H1 (cell line): Measurements from ENCODE around the gene SMS. TPM values are rescaled to one million over a fixed set of nuclear protein-coding genes. Genes with fewer than 3 reads are reported as not detected.

Experiments
- CTCF ChIA-PET: fragments of 300-600 bp; sonication (Branson Sonifier 250); formaldehyde crosslinking; loops from one replicate; lab custom pipeline; 2021; ENCODE audit not compliant: partially characterized antibody; lab: Charles Lee
- POLR2A ChIA-PET: fragments of 300-600 bp; sonication (Branson Sonifier 250); formaldehyde crosslinking; loops from one replicate; lab custom pipeline; 2021; ENCODE audit warnings: inconsistent platforms; ENCODE audit not compliant: partially characterized antibody; lab: Charles Lee
- DNase-seq, 2 experiments: peaks; one replicate each; pipeline versions ENCODE4 v3.0.0 to v3.0.0-alpha.2; 2010 to 2022; ENCODE audit warnings: low spot score in 2 of 2, low read depth in 1 of 2, mixed read lengths in 1 of 2
- FAIRE-seq: peaks from 2 replicates; lab custom pipeline; 2011; peaks lifted over from hg19 to GRCh38; lab: Jason Lieb, UNC
- H2AFZ ChIP-seq: 2 replicates; pipeline ENCODE4 v1.8.1; 2012; ENCODE audit warnings: low read length, inconsistent platforms
- H2AK5ac ChIP-seq: 2 replicates; pipeline ENCODE4 v1.6.1; 2013; ENCODE audit warnings: low read depth, low read length
- H2BK120ac ChIP-seq: replicated peaks from 2 replicates; pipeline ENCODE3; 2013; ENCODE audit warnings: low read depth, low read length, inconsistent platforms
- H2BK12ac ChIP-seq: 2 replicates; pipeline ENCODE4 v1.6.1; 2013; ENCODE audit warnings: low read depth, low read length
- H2BK15ac ChIP-seq: 2 replicates; pipeline ENCODE4 v1.6.1; 2013; ENCODE audit warnings: low read length
- H2BK20ac ChIP-seq: 2 replicates; pipeline ENCODE4 v1.6.1; 2013; ENCODE audit warnings: low read length
- H2BK5ac ChIP-seq: 2 replicates; pipeline ENCODE4 v1.6.1; 2013; ENCODE audit warnings: low read depth, low read length
- H3K14ac ChIP-seq: 2 replicates; pipeline ENCODE4 v1.6.1; 2013; ENCODE audit warnings: inconsistent platforms; ENCODE audit not compliant: insufficient read length
- H3K18ac ChIP-seq: 2 replicates; pipeline ENCODE4 v1.6.1; 2013; ENCODE audit warnings: low read length; ENCODE audit errors: extremely low read depth
- H3K23ac ChIP-seq: 2 replicates; pipeline ENCODE4 v1.6.1; 2013; ENCODE audit warnings: inconsistent platforms; ENCODE audit not compliant: insufficient read length
- H3K23me2 ChIP-seq: 2 replicates; pipeline ENCODE4 v1.6.1; 2013; ENCODE audit warnings: low read depth, low read length
- H3K27ac ChIP-seq: 2 replicates; pipeline ENCODE4 v1.6.1; 2011; ENCODE audit warnings: low read depth, low read length, inconsistent platforms
- H3K27me3 ChIP-seq, 4 experiments: replicated peaks in 1 of 4; 1 replicate in 1 of 4; 2 replicates in 3 of 4; pipeline versions ENCODE4 v1.6.1 to v1.8.1; 2011 to 2013; ENCODE audit warnings: low read length in 3 of 4, mild to moderate bottlenecking in 3 of 4, inconsistent platforms in 2 of 4, mixed read lengths in 2 of 4, moderate library complexity in 1 of 4; ENCODE audit not compliant: control insufficient read depth in 3 of 4, insufficient read depth in 3 of 4; ENCODE audit errors: extremely low read depth in 1 of 4
- H3K36me3 ChIP-seq, 4 experiments: 2 replicates each; pipeline versions ENCODE4 v1.6.1 to v1.8.1; 2011 to 2013; ENCODE audit warnings: mild to moderate bottlenecking in 4 of 4, low read length in 3 of 4, moderate library complexity in 2 of 4, control low read depth in 1 of 4, inconsistent platforms in 1 of 4; ENCODE audit not compliant: insufficient read depth in 4 of 4, control insufficient read depth in 2 of 4
- H3K4ac ChIP-seq: replicated peaks from 2 replicates; pipeline ENCODE3; 2013; ENCODE audit warnings: low read length, low read depth, mixed read lengths, inconsistent platforms; ENCODE audit not compliant: insufficient read length
- H3K4me1 ChIP-seq, 4 experiments: replicated peaks in 1 of 4; 1 replicate in 1 of 4; 2 replicates in 3 of 4; pipeline versions ENCODE4 v1.6.1 to v1.8.1; 2011 to 2013; ENCODE audit warnings: low read length in 3 of 4, inconsistent platforms in 2 of 4, mixed read lengths in 1 of 4; ENCODE audit not compliant: insufficient read depth in 4 of 4, control insufficient read depth in 3 of 4
- H3K4me2 ChIP-seq, 2 experiments: 2 replicates each; pipeline versions ENCODE4 v1.6.1 to v1.8.1; 2011 to 2013; ENCODE audit warnings: low read depth in 2 of 2, low read length in 2 of 2, control low read depth in 1 of 2, inconsistent platforms in 1 of 2, mild to moderate bottlenecking in 1 of 2; ENCODE audit not compliant: insufficient read depth in 1 of 2
- H3K4me3 ChIP-seq, 4 experiments: fragments of 200-600, 300-600 bp in 1 of 4; sonication (generic), shearing (Covaris generic), sonication (Bioruptor Twin) in 1 of 4; 2 replicates each; pipeline versions ENCODE4 v1.5.1 to v1.8.1; 2011 to 2016; ENCODE audit warnings: low read length in 4 of 4, low read depth in 3 of 4, control low read depth in 2 of 4, inconsistent platforms in 2 of 4, mild to moderate bottlenecking in 2 of 4, mixed read lengths in 1 of 4, moderate library complexity in 1 of 4; ENCODE audit not compliant: insufficient read depth in 2 of 4; ENCODE audit errors: extremely low read depth in 1 of 4
- H3K56ac ChIP-seq: replicated peaks from 2 replicates; pipeline ENCODE3; 2013; ENCODE audit warnings: low read depth, mild to moderate bottlenecking, mixed read lengths, low read length, inconsistent platforms; ENCODE audit not compliant: insufficient read length
- H3K79me1 ChIP-seq: 2 replicates; pipeline ENCODE4 v1.6.1; 2013; ENCODE audit warnings: low read depth, low read length, control low read depth
- H3K79me2 ChIP-seq, 2 experiments: 2 replicates each; pipeline versions ENCODE4 v1.6.1 to v1.8.1; 2012 to 2013; ENCODE audit warnings: low read length in 2 of 2, mild to moderate bottlenecking in 2 of 2, inconsistent platforms in 1 of 2; ENCODE audit not compliant: insufficient read depth in 2 of 2, control insufficient read depth in 1 of 2
- H3K9ac ChIP-seq, 4 experiments: replicated peaks in 1 of 4; 1 replicate in 1 of 4; 2 replicates in 3 of 4; pipeline versions ENCODE4 v1.6.1 to v1.8.1; 2011 to 2013; ENCODE audit warnings: low read depth in 3 of 4, low read length in 3 of 4, control low read depth in 2 of 4, mild to moderate bottlenecking in 2 of 4, moderate library complexity in 2 of 4, inconsistent platforms in 1 of 4; ENCODE audit errors: extremely low read depth in 1 of 4
- H3K9me3 ChIP-seq, 2 experiments: 2 replicates each; pipeline versions ENCODE4 v1.6.1 to v1.8.1; 2012 to 2013; ENCODE audit warnings: mild to moderate bottlenecking in 2 of 2, moderate library complexity in 2 of 2, control low read depth in 1 of 2, inconsistent platforms in 1 of 2, low read depth in 1 of 2, low read length in 1 of 2, mixed read lengths in 1 of 2; ENCODE audit not compliant: insufficient read depth in 2 of 2
- H4K20me1 ChIP-seq, 2 experiments: replicated peaks in 1 of 2; 2 replicates each; pipeline versions ENCODE3 to v1.8.1; 2011 to 2013; ENCODE audit warnings: inconsistent platforms in 2 of 2, low read length in 2 of 2, mild to moderate bottlenecking in 1 of 2; ENCODE audit not compliant: insufficient read depth in 2 of 2, control insufficient read depth in 1 of 2
- H4K5ac ChIP-seq: 2 replicates; pipeline ENCODE4 v1.6.1; 2013; ENCODE audit warnings: low read length, low read depth, mixed read lengths, inconsistent platforms; ENCODE audit not compliant: insufficient read length
- H4K8ac ChIP-seq: 2 replicates; pipeline ENCODE4 v1.8.0; 2013; ENCODE audit warnings: mild to moderate bottlenecking, moderate library complexity, low read length, inconsistent platforms; ENCODE audit not compliant: insufficient read depth; ENCODE audit errors: extremely low read depth
- H4K91ac ChIP-seq: replicated peaks from 2 replicates; pipeline ENCODE3; 2013; ENCODE audit warnings: low read length, mixed read lengths, inconsistent platforms; ENCODE audit not compliant: insufficient read length
- ASH2L ChIP-seq: fragments of 200-600, 300-600 bp; sonication (generic); IDR thresholded peaks from one replicate; pipeline ENCODE4 v1.7.1; 2017; ENCODE audit warnings: low read length
- MAFK ChIP-seq: IDR thresholded peaks from 2 replicates; pipeline ENCODE4 v1.6.1; 2012; ENCODE audit warnings: low read depth, mild to moderate bottlenecking, improper control_type of control experiment, low read length
- POU5F1 ChIP-seq: IDR thresholded peaks from 2 replicates; pipeline ENCODE4 v1.6.1; 2011; ENCODE audit warnings: low read depth, mild to moderate bottlenecking, low read length, moderate library complexity
- RFX5 ChIP-seq: IDR thresholded peaks from 2 replicates; pipeline ENCODE4 v1.6.1; 2011; ENCODE audit warnings: low read depth, low read length, improper control_type of control experiment, borderline replicate concordance
- WGBS, 2 experiments: shearing (Covaris generic) in 1 of 2; methylation state at CpG; one replicate each; pipeline versions ENCODE4 v1.1.6 to v1.1.7; 2013 to 2015; ENCODE audit warnings: low lambda C conversion rate in 2 of 2, mixed read lengths in 2 of 2, inconsistent platforms in 1 of 2, low coverage in 1 of 2, missing lambda C conversion rate in 1 of 2; ENCODE audit not compliant: insufficient replicate concordance in 2 of 2, insufficient coverage in 1 of 2, insufficient read length in 1 of 2; ENCODE audit errors: extremely low coverage in 1 of 2, missing lambda C conversion rate in 1 of 2; 5-methylcytosine and 5-hydroxymethylcytosine counted together
- polyA plus RNA-seq, 7 experiments: library from polyadenylated mRNA; depleted of rRNA in 3 of 7; stranded (reverse) in 5 of 7; unstranded in 2 of 7; fragments of >200 nt in 5 of 7; fragments of 200-250 nt in 2 of 7; gene quantifications; 1 replicate in 5 of 7; 2 replicates in 1 of 7; 4 replicates in 1 of 7; pipeline versions ENCODE4 v1.2.1 to v1.2.3, GENCODE V29; 2011 to 2013; ENCODE audit warnings: missing spikeins in 2 of 7, mixed read lengths in 2 of 7
- total RNA-seq: library from RNA; stranded (reverse); fragmentation: NEBNext Ultra II Directional; extraction: Animal tissue kit (Norgen Biotek cat#: 25700); gene quantifications from 2 replicates; pipeline ENCODE4 v1.2.1, GENCODE V29; 2021
- TF ChIP-seq, protein P1 (sequence below): IDR thresholded peaks from 2 replicates; pipeline ENCODE4 v1.6.1; 2012; ENCODE audit warnings: low read length, inconsistent platforms

SMS gene
- total and polyA plus RNA-seq, 2 of the 8 experiments (the other 6 are each of a cell fraction or from before 2014, with no cell fraction given): 66.3 to 256 TPM

DNA sequence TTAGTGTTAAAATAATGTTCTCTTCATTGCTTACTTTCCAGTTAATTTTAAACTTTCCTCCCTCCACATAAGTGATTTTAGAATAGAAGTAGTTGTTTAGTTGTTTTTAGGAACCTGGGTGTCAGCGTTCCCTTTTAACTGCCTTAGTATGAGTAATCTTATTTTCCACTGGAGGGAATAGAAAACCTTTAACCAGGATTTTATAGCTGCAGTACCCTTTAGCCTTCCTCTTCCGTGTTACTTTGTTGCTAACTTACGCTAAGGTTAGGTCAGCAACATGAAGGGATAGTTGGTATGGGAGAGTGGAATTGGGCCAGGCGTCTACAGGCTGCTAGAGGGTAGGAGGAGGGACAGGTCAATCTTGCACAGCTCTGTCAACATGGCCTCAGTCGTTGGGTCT is 31.5 kb downstream of the SMS start:
- no peak overlapping the region for H2AK5ac ChIP-seq
- H3K9me3 ChIP-seq: no peaks in the 10 kb centered on the region
- H3K79me2 ChIP-seq: peaks cover 0 to 13% of the 10 kb centered on the region in 2 experiments; a peak in 2 of 4 replicates
- H3K23me2 ChIP-seq: no peaks in the 10 kb centered on the region
- H3K4me3 ChIP-seq: no peak overlapping the region
- H3K27me3 ChIP-seq: no peaks in the 10 kb centered on the region
- H2BK12ac ChIP-seq: no peak overlapping the region
- ChIA-PET CTCF (interaction anchor here (1.1 to 3.6 kb wide), 8 partner anchors 9 to 133 kb away, joined by 3 to 15 read pairs (median 5); partner anchors contain the start of gene MBTPS2), POLR2A (no interaction called here)
- no peak overlapping the region for H2BK20ac ChIP-seq
- H2BK5ac ChIP-seq: no peak overlapping the region
- H3K23ac ChIP-seq: no peak overlapping the region
- H3K9ac ChIP-seq: no peak overlapping the region
- H2BK15ac ChIP-seq: no peak overlapping the region
- H3K14ac ChIP-seq: no peak overlapping the region
- FAIRE-seq: no peak
- no peak overlapping the region for H4K91ac ChIP-seq
- H3K4ac ChIP-seq: no peak overlapping the region
- no peak overlapping the region for H4K8ac ChIP-seq
- no peak for DNase-seq
- H3K4me1 ChIP-seq: no peaks in the 10 kb centered on the region
- H3K56ac ChIP-seq: no peak overlapping the region
- 100% methylated on average over 5 of the region's 5 CpGs; no CpG with 5 or more reads in 1 of the 2 experiments for WGBS, 2 experiments
- no peak overlapping the region for H2AFZ ChIP-seq
- no peak overlapping the region for H2BK120ac ChIP-seq
- peaks cover 0 to 57% (median 18%) of the 10 kb centered on the region in 4 experiments; a peak in 7 of 8 replicates for H3K36me3 ChIP-seq
- H3K4me2 ChIP-seq: no peak overlapping the region
- TF ChIP-seq, protein P1, sequence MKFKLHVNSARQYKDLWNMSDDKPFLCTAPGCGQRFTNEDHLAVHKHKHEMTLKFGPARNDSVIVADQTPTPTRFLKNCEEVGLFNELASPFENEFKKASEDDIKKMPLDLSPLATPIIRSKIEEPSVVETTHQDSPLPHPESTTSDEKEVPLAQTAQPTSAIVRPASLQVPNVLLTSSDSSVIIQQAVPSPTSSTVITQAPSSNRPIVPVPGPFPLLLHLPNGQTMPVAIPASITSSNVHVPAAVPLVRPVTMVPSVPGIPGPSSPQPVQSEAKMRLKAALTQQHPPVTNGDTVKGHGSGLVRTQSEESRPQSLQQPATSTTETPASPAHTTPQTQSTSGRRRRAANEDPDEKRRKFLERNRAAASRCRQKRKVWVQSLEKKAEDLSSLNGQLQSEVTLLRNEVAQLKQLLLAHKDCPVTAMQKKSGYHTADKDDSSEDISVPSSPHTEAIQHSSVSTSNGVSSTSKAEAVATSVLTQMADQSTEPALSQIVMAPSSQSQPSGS: no peak
- TF ChIP-seq RFX5 (no peak), POU5F1 (no peak), MAFK (no peak), ASH2L (no peak)
- H3K79me1 ChIP-seq: no peaks in the 10 kb centered on the region
- peaks cover 0 to 1% of the 10 kb centered on the region in 2 experiments for H4K20me1 ChIP-seq
- H3K18ac ChIP-seq: no peak overlapping the region
- no peak overlapping the region for H4K5ac ChIP-seq
- no peak overlapping the region for H3K27ac ChIP-seq
